ENCODE measurements around the gene PDE11A. TPM values are rescaled to one million over a fixed set of nuclear protein-coding genes. Genes with fewer than 3 reads are reported as not detected.

PDE11A gene
- total RNA-seq, 1 donor from 2014 or later: 2.0 TPM

DNA sequence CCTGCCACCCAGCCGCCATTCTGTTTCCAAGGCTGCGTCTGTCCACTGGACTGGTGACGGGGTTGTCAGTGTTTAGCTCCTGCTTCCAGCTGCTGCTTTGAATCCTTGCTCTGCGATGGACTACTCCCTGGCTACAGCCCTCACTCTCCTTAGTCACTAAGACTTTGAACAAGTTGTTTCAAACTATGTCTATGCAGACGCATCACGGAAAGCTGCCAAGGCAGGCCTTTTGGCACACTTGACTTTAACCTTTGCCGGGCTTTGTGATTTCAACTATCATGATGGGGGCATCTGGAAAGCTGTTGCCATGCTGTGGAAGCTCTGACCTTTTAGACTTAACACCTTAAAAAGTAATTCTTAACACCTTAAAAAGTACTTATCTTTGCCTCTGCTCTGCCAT lies 54.4 kb downstream of the PDE11A start:
- Mint-ChIP-seq H3K4me1 (ENCODE audit: unreplicated experiment) (no peaks in the 10 kb centered on the region), H3K4me3 (no peak overlapping the region), H3K9me3 (no peaks in the 10 kb centered on the region), H3K27ac (no peak overlapping the region), H3K36me3 (no peaks in the 10 kb centered on the region), H3K27me3 (no peaks in the 10 kb centered on the region)
- TF ChIP-seq, protein P1, sequence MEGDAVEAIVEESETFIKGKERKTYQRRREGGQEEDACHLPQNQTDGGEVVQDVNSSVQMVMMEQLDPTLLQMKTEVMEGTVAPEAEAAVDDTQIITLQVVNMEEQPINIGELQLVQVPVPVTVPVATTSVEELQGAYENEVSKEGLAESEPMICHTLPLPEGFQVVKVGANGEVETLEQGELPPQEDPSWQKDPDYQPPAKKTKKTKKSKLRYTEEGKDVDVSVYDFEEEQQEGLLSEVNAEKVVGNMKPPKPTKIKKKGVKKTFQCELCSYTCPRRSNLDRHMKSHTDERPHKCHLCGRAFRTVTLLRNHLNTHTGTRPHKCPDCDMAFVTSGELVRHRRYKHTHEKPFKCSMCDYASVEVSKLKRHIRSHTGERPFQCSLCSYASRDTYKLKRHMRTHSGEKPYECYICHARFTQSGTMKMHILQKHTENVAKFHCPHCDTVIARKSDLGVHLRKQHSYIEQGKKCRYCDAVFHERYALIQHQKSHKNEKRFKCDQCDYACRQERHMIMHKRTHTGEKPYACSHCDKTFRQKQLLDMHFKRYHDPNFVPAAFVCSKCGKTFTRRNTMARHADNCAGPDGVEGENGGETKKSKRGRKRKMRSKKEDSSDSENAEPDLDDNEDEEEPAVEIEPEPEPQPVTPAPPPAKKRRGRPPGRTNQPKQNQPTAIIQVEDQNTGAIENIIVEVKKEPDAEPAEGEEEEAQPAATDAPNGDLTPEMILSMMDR (conservative IDR thresholded peaks at IDR 0.05): no peak
- no peak for DNase-seq (ENCODE audit: extremely low spot score, unreplicated experiment)

DNA sequence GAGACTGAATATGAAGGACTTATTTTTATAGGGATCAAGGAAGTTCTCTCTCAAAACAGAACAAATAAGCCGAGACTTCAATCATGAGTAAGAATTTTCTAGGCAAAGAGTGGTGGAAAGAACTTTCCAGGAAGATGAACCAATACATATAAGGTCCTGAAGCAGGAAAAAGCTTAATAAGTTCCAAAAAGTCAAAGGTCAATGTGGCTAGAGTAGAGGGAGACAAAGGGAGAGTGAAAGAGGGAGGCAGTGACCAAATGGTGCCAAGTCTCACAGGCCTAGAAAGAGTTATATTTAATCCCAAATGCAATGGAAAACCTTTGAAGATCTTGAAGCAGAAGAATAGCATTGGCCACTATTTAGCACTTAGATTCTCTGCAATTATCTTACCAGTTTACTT lies 56.0 kb downstream of the PDE11A start:
- no peaks in the 10 kb centered on the region for H3K36me3 Mint-ChIP-seq
- H3K9me3 Mint-ChIP-seq: no peaks in the 10 kb centered on the region
- DNase-seq (ENCODE audit: extremely low spot score, unreplicated experiment): no peak
- no peaks in the 10 kb centered on the region for H3K27me3 Mint-ChIP-seq
- H3K4me1 Mint-ChIP-seq (ENCODE audit: unreplicated experiment): no peaks in the 10 kb centered on the region
- H3K27ac Mint-ChIP-seq: no peak overlapping the region
- TF ChIP-seq, protein P1 (conservative IDR thresholded peaks at IDR 0.05): no peak
- no peak overlapping the region for H3K4me3 Mint-ChIP-seq

DNA sequence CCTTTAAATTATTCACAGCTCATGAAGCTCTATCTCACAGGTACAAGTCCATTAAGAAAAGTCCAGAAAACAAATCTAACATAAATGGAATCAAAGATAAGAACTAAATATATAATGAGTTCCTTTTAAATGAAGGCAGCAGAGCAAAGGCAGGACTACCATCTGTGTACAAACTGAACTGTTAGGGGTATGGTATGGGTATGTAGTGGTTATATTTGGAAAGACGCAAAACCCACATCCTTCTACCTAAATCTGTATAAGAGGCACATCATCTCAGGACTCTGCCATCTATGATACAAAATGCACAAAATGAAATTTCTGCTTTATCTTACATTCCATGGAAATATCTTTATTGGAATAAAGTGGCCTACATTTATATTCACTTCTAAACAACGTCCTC lies 59.9 kb downstream of the PDE11A start:
- TF ChIP-seq, protein P1 (conservative IDR thresholded peaks at IDR 0.05): no peak
- H3K27ac Mint-ChIP-seq: no peak overlapping the region
- H3K9me3 Mint-ChIP-seq: no peaks in the 10 kb centered on the region
- H3K4me1 Mint-ChIP-seq (ENCODE audit: unreplicated experiment): peaks cover 8% of the 10 kb centered on the region
- no peaks in the 10 kb centered on the region for H3K36me3 Mint-ChIP-seq
- H3K27me3 Mint-ChIP-seq: no peaks in the 10 kb centered on the region
- H3K4me3 Mint-ChIP-seq: no peak overlapping the region
- DNase-seq (ENCODE audit: extremely low spot score, unreplicated experiment): no peak

DNA sequence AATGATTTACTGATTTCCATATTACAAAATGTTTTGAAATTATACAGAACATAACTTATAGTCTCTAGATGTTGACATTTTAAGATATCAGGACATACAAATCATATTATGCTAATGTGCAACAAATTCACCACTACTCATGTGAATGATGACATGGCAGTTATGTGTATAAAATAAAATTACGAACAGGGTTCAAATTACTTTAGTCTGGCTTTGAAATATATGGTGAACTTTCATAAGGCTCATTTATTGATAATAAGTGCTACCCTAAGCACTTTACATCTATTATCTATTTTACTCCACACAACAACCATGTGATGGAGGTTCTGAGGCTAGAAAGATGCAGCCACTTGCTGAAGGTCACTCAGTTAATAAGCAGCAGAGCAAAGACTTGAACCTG lies 62.8 kb downstream of the PDE11A start:
- no peaks in the 10 kb centered on the region for H3K27me3 Mint-ChIP-seq
- peaks cover 8% of the 10 kb centered on the region for H3K4me1 Mint-ChIP-seq (ENCODE audit: unreplicated experiment)
- H3K27ac Mint-ChIP-seq: no peak overlapping the region
- TF ChIP-seq, protein P1 (conservative IDR thresholded peaks at IDR 0.05): no peak
- no peaks in the 10 kb centered on the region for H3K36me3 Mint-ChIP-seq
- DNase-seq (ENCODE audit: extremely low spot score, unreplicated experiment): no peak
- no peaks in the 10 kb centered on the region for H3K9me3 Mint-ChIP-seq
- H3K4me3 Mint-ChIP-seq: no peak overlapping the region

DNA sequence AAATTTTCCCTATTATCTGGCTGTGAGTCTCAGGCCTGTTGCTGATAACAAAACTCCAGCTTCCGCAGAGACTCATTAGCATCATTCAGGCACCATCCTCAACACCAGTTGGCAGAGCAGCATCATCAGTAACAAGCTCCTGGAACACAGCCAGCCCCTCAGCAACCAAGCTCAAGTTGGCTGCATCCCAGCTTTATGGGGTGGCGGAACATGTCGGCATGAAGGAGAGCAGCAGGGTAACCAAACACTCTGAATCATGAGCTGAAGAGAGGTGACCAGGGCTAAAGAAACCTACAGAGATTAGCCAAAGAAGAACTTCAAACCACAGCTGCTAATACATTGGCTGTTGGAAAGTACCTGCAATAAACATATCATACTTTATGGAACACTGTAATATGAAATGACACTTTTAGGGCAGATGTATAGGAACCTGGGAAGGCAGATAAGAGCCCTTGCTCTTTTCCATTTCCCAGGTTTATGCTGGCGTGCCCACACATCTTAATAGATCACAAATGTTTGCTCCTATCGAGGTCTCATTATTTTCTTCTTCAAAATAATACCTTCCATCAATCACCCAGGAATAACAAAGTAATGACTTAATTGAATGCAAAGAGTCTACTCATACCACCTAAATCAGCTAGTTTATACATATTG lies 63.8 kb downstream of the PDE11A start:
- peaks cover 8% of the 10 kb centered on the region for H3K4me1 Mint-ChIP-seq (ENCODE audit: unreplicated experiment)
- H3K36me3 Mint-ChIP-seq: no peaks in the 10 kb centered on the region
- DNase-seq (ENCODE audit: extremely low spot score, unreplicated experiment): no peak
- H3K27me3 Mint-ChIP-seq: no peaks in the 10 kb centered on the region
- H3K4me3 Mint-ChIP-seq: no peak overlapping the region
- TF ChIP-seq, protein P1 (conservative IDR thresholded peaks at IDR 0.05): no peak
- H3K27ac Mint-ChIP-seq: no peak overlapping the region
- no peaks in the 10 kb centered on the region for H3K9me3 Mint-ChIP-seq

DNA sequence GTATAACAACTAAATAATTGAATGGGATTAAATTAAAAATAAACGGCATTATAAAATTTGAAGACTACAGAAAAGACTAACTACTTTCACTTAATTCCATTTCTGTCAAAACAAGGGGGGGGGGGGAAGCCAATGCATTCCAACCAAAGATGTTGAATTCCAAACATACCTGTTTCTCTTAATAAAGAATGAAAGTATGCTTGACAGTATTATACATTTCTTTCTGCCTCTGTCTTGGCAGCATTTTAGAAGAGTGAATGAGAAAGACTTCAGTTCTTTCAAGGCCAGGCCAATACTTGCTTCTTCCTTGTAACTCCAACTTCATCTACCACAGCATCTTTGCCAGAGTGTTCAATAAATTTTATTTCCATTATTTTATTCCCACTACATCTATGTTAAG lies 65.9 kb downstream of the PDE11A start:
- H3K9me3 Mint-ChIP-seq: no peaks in the 10 kb centered on the region
- no peak for DNase-seq (ENCODE audit: extremely low spot score, unreplicated experiment)
- TF ChIP-seq, protein P1 (conservative IDR thresholded peaks at IDR 0.05): no peak
- no peak overlapping the region for H3K4me3 Mint-ChIP-seq
- H3K4me1 Mint-ChIP-seq (ENCODE audit: unreplicated experiment): peaks cover 8% of the 10 kb centered on the region
- no peaks in the 10 kb centered on the region for H3K36me3 Mint-ChIP-seq
- H3K27ac Mint-ChIP-seq: no peak overlapping the region
- no peaks in the 10 kb centered on the region for H3K27me3 Mint-ChIP-seq

Data from type B pancreatic cell (in vitro differentiated cells).